Neural cell (in vitro differentiated cells): Measurements from ENCODE around the gene GADL1.

Source experiments
- CTCF ChIP-seq: fragments of 450-650 bp; IDR thresholded peaks from 2 replicates; pipeline ENCODE4 v1.5.1; 2014; ENCODE audit warnings: antibody characterized with exemption, mild to moderate bottlenecking, moderate library complexity; ENCODE audit not compliant: poor library complexity, severe bottlenecking
- EP300 ChIP-seq: fragments of 450-650 bp; conservative IDR thresholded peaks from 2 replicates; pipeline ENCODE4 v1.6.1; 2014; ENCODE audit warnings: antibody characterized with exemption, mild to moderate bottlenecking, moderate library complexity; ENCODE audit not compliant: poor library complexity, severe bottlenecking
- EZH2 ChIP-seq: fragments of 200-600, 300-800 bp; shearing (Covaris generic), sonication (generic); IDR thresholded peaks from 2 replicates; pipeline ENCODE4 v1.6.1; 2014; ENCODE audit warnings: antibody characterized with exemption, low read length, borderline replicate concordance, mild to moderate bottlenecking; ENCODE audit not compliant: insufficient read depth, poor library complexity, severe bottlenecking
- RAD21 ChIP-seq: fragments of 450-650 bp; conservative IDR thresholded peaks from 2 replicates; pipeline ENCODE4 v1.6.1; 2014; ENCODE audit warnings: antibody characterized with exemption, mild to moderate bottlenecking, moderate library complexity
- SMC3 ChIP-seq: fragments of 450-650 bp; conservative IDR thresholded peaks from 2 replicates; pipeline ENCODE4 v1.6.1; 2014; ENCODE audit warnings: antibody characterized with exemption, mild to moderate bottlenecking, moderate library complexity; ENCODE audit not compliant: poor library complexity

- TF ChIP-seq EZH2 (no peak), CTCF (no peak), RAD21 (no peak), SMC3 (no peak), EP300 (no peak)
Measured at GRCh38 chr3:30707825-30708224, 186.6 kb downstream of the GADL1 start.
